ENCODE results near the gene RNF220. TPM values are rescaled to one million over a fixed set of nuclear protein-coding genes. Genes with fewer than 3 reads are reported as not detected.

RNF220 gene
- total and polyA plus RNA-seq, 9 of the 15 experiments (the other 6 are each of a cell fraction or from before 2014, with no cell fraction given) = 5.1 to 117 (median 66.9) TPM

DNA sequence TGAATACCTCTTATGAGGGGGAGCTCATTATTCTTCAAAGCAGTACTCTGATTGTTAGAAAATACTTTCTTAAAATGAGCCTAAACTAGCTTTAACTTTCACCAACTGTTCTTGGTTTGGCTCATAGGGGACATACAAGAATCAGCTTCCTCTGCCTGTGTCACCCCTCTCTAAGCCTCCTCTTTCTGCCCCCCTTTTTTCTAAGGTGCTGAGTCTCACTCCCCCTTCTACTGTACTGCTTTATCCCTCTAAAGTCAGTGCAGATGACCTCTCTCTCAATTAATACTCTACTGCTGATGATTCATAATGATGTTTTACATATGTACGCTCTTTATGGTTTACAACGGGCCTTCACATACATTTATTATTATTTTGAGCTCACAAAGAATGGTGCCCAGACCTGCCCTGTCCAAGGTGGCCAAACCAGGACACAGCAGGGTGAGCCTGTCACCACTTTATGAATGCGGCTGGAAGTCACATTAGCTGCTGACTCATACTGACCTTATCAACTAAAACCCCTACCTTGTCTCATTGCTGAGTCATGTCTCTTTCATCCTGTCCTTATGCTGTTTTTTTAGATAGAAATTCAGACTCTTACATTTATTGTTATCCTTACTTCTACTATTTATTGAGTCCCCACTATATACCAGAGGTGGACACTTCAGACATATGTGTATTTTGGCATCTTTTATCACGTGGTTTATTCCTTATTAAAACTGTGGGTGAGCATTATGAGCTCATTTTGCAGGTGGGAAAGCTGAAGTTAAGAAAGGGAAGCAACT is 126.9 kb downstream of the RNF220 start (continued):
- TF ChIP-seq BRF2 (IDR thresholded peaks at IDR 0.05; ENCODE audit: borderline replicate concordance, insufficient read depth, insufficient read length) = no peak
- TF ChIP-seq MEIS2 (IDR thresholded peaks at IDR 0.05; ENCODE audit: partially characterized antibody) = peak; percentile 96
- TF ChIP-seq, protein P1, sequence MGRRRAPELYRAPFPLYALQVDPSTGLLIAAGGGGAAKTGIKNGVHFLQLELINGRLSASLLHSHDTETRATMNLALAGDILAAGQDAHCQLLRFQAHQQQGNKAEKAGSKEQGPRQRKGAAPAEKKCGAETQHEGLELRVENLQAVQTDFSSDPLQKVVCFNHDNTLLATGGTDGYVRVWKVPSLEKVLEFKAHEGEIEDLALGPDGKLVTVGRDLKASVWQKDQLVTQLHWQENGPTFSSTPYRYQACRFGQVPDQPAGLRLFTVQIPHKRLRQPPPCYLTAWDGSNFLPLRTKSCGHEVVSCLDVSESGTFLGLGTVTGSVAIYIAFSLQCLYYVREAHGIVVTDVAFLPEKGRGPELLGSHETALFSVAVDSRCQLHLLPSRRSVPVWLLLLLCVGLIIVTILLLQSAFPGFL (CRISPR knock-in tag; IDR thresholded peaks at IDR 0.05) = no peak
- 0 out of 2 replicates have a peak, but pooled peaks have one; percentile 66 for TF ChIP-seq GATAD2A (IDR thresholded peaks at IDR 0.05)
- no peak for TF ChIP-seq ZHX1 (conservative IDR thresholded peaks at IDR 0.05; ENCODE audit: low read length)
- TF ChIP-seq ZNF717 (CRISPR knock-in tag; IDR thresholded peaks at IDR 0.05) = no peak
- TF ChIP-seq ZNF146 (CRISPR knock-in tag; IDR thresholded peaks at IDR 0.05; ENCODE audit: unreplicated experiment) = no peak
- peak; percentile 49 to 66 for TF ChIP-seq KDM1A (IDR thresholded peaks at IDR 0.05)
- no peak for TF ChIP-seq ZBTB17 (CRISPR knock-in tag; IDR thresholded peaks at IDR 0.05)
- TF ChIP-seq NONO (IDR thresholded peaks at IDR 0.05; ENCODE audit: low read depth in 2 of 2, low read length in 1 of 2) = no peak
- TF ChIP-seq SMARCB1 (IDR thresholded peaks at IDR 0.05; ENCODE audit: insufficient read length, low read depth) = no peak
- TF ChIP-seq GATA2 (CRISPR knock-in tag; IDR thresholded peaks at IDR 0.05) = peak; percentile 45; the same call in 1 of the 2 replicates
- TF ChIP-seq MEF2A (IDR thresholded peaks at IDR 0.05; ENCODE audit: control insufficient read depth, low read depth, low read length) = no peak
- TF ChIP-seq POLR2AphosphoS2 (IDR thresholded peaks at IDR 0.05; ENCODE audit: low read length) = no peak
- TF ChIP-seq, protein P2, sequence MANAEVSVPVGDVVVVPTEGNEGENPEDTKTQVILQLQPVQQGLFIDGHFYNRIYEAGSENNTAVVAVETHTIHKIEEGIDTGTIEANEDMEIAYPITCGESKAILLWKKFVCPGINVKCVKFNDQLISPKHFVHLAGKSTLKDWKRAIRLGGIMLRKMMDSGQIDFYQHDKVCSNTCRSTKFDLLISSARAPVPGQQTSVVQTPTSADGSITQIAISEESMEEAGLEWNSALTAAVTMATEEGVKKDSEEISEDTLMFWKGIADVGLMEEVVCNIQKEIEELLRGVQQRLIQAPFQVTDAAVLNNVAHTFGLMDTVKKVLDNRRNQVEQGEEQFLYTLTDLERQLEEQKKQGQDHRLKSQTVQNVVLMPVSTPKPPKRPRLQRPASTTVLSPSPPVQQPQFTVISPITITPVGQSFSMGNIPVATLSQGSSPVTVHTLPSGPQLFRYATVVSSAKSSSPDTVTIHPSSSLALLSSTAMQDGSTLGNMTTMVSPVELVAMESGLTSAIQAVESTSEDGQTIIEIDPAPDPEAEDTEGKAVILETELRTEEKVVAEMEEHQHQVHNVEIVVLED (CRISPR knock-in tag; IDR thresholded peaks at IDR 0.05) = no peak
- TF ChIP-seq, protein P3, sequence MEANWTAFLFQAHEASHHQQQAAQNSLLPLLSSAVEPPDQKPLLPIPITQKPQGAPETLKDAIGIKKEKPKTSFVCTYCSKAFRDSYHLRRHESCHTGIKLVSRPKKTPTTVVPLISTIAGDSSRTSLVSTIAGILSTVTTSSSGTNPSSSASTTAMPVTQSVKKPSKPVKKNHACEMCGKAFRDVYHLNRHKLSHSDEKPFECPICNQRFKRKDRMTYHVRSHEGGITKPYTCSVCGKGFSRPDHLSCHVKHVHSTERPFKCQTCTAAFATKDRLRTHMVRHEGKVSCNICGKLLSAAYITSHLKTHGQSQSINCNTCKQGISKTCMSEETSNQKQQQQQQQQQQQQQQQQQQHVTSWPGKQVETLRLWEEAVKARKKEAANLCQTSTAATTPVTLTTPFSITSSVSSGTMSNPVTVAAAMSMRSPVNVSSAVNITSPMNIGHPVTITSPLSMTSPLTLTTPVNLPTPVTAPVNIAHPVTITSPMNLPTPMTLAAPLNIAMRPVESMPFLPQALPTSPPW (CRISPR knock-in tag; IDR thresholded peaks at IDR 0.05) = peak; percentile 60

All from K562 (cell line).